Neural crest cell (in vitro differentiated cells): ENCODE measurements around the gene GLCE. TPM values are rescaled to one million over a fixed set of nuclear protein-coding genes. Genes with fewer than 3 reads are reported as not detected.

Experiments used
- DNase-seq: peaks from one replicate; pipeline ENCODE4 v3.0.0; 2021; ENCODE audit warnings: low read depth, mixed read lengths, low spot score
- H3K27ac Mint-ChIP-seq: one replicate; pipeline ENCODE4 v1.8.0; 2021; ENCODE audit warnings: mild to moderate bottlenecking, mixed read lengths; ENCODE audit not compliant: unreplicated experiment
- H3K27me3 Mint-ChIP-seq: 2 replicates; pipeline ENCODE4 v1.8.0; 2021; ENCODE audit warnings: low read depth, mild to moderate bottlenecking, mixed read lengths
- H3K36me3 Mint-ChIP-seq: 2 replicates; pipeline ENCODE4 v1.8.0; 2021; ENCODE audit warnings: low read depth, mild to moderate bottlenecking, mixed read lengths
- H3K4me1 Mint-ChIP-seq: 2 replicates; pipeline ENCODE4 v1.8.0; 2021; ENCODE audit warnings: mixed read lengths
- H3K4me3 Mint-ChIP-seq: one replicate; pipeline ENCODE4 v1.8.0; 2021; ENCODE audit warnings: mild to moderate bottlenecking, mixed read lengths
- H3K9me3 Mint-ChIP-seq: 2 replicates; pipeline ENCODE4 v1.8.0; 2021; ENCODE audit warnings: mixed read lengths
- CTCF ChIP-seq: fragments of 200-600 bp; sonication (generic); conservative IDR thresholded peaks from 2 replicates; pipeline ENCODE4 v1.5.0; 2021; ENCODE audit warnings: antibody characterized with exemption, mild to moderate bottlenecking
- total RNA-seq: library from RNA; stranded (reverse); gene quantifications from 2 replicates; pipeline ENCODE4 v1.2.1, GENCODE V29; 2021

Gene GLCE
- total RNA-seq, 1 donor from 2014 or later = 17.8 TPM

- DNase-seq = no peak
- Mint-ChIP-seq H3K9me3 (peaks cover 3% of the 10 kb centered on the region), H3K36me3 (no peaks in the 10 kb centered on the region), H3K4me3 (no peak overlapping the region), H3K27me3 (peaks cover 12% of the 10 kb centered on the region), H3K27ac (no peak overlapping the region), H3K4me1 (peaks cover 5% of the 10 kb centered on the region)
- TF ChIP-seq CTCF = no peak
Measured at GRCh38 chr15:69307939-69308338, 147.5 kb downstream of the GLCE start.

GRCh38 chr15:69308949-69309348 lies 148.5 kb downstream of the GLCE start:
- no peak for DNase-seq
- Mint-ChIP-seq H3K27ac (no peak overlapping the region), H3K9me3 (peaks cover 3% of the 10 kb centered on the region), H3K36me3 (no peaks in the 10 kb centered on the region), H3K27me3 (peaks cover 11% of the 10 kb centered on the region), H3K4me1 (peaks cover 5% of the 10 kb centered on the region), H3K4me3 (no peak overlapping the region)
- TF ChIP-seq CTCF = no peak

- Mint-ChIP-seq H3K27ac (no peak overlapping the region), H3K9me3 (peaks cover 3% of the 10 kb centered on the region), H3K36me3 (no peaks in the 10 kb centered on the region), H3K4me1 (no peaks in the 10 kb centered on the region), H3K4me3 (no peak overlapping the region), H3K27me3 (peaks cover 7% of the 10 kb centered on the region)
- DNase-seq = no peak
- no peak for TF ChIP-seq CTCF
Measured at GRCh38 chr15:69311319-69311721, 150.9 kb downstream of the GLCE start.

- no peaks in the 10 kb centered on the region for H3K36me3 Mint-ChIP-seq
- no peak for TF ChIP-seq CTCF
- no peak for DNase-seq
- no peak overlapping the region for H3K4me3 Mint-ChIP-seq
- no peaks in the 10 kb centered on the region for H3K27me3 Mint-ChIP-seq
- no peaks in the 10 kb centered on the region for H3K4me1 Mint-ChIP-seq
- no peaks in the 10 kb centered on the region for H3K9me3 Mint-ChIP-seq
- no peak overlapping the region for H3K27ac Mint-ChIP-seq
Measured at GRCh38 chr15:69313432-69314000, 153.1 kb downstream of the GLCE start.

- H3K27ac Mint-ChIP-seq = no peak overlapping the region
- DNase-seq = no peak
- H3K27me3 Mint-ChIP-seq = no peaks in the 10 kb centered on the region
- H3K4me1 Mint-ChIP-seq = no peaks in the 10 kb centered on the region
- no peaks in the 10 kb centered on the region for H3K36me3 Mint-ChIP-seq
- no peak overlapping the region for H3K4me3 Mint-ChIP-seq
- TF ChIP-seq CTCF = no peak
- no peaks in the 10 kb centered on the region for H3K9me3 Mint-ChIP-seq
Measured at GRCh38 chr15:69314131-69314530, 153.7 kb downstream of the GLCE start.
